SK-N-SH (cell line): Measurements from ENCODE around the gene GSK3A. TPM values are rescaled to one million over a fixed set of nuclear protein-coding genes. Genes with fewer than 3 reads are reported as not detected.
A peak's percentile ranks its signal among the peaks of the same experiment; 100 is the strongest.

ENCODE experiments used
- CTCF ChIA-PET: fragments of 300-600, 350-600 bp; formaldehyde crosslinking; extraction: SDS; loops from one replicate; lab custom pipeline; 2021; lab: Yijun Ruan, JAX
- POLR2A ChIA-PET: fragments of 350-600 bp; sonication (Branson Sonifier 250); formaldehyde crosslinking; extraction: SDS; loops from one replicate; lab custom pipeline; 2020; ENCODE audit warnings: antibody characterized with exemption, inconsistent platforms; lab: Yijun Ruan, JAX
- DNase-seq: peaks from one replicate; pipeline ENCODE4 v3.0.0; 2012
- H2AFZ ChIP-seq: fragments of 200-600 bp; sonication (generic); 2 replicates; pipeline ENCODE4 v1.8.1; 2016; ENCODE audit warnings: antibody characterized with exemption, mild to moderate bottlenecking, low read depth
- H3F3A ChIP-seq: fragments of 200-600 bp; sonication (generic); replicated peaks from 2 replicates; pipeline ENCODE3; 2016; ENCODE audit warnings: antibody characterized with exemption, mild to moderate bottlenecking; ENCODE audit not compliant: insufficient read depth
- H3K27ac ChIP-seq, 2 experiments: fragments of 200-500 bp in 1 of 2; fragments of 200-600 bp in 1 of 2; sonication (Bioruptor generic) in 1 of 2; sonication (generic), shearing (Covaris generic) in 1 of 2; 2 replicates each; pipeline versions ENCODE4 v1.5.1 to v1.6.1; 2014 to 2016; ENCODE audit warnings: low read depth in 2 of 2, inconsistent platforms in 1 of 2, low read length in 1 of 2, mild to moderate bottlenecking in 1 of 2, mixed read lengths in 1 of 2
- H3K27me3 ChIP-seq: fragments of 200-600 bp; sonication (generic), shearing (Covaris generic); 2 replicates; pipeline ENCODE4 v1.6.1; 2016; ENCODE audit warnings: mixed run types; ENCODE audit not compliant: insufficient read depth
- H3K36me3 ChIP-seq, 2 experiments: fragments of 200-500 bp in 1 of 2; fragments of 200-600 bp in 1 of 2; sonication (Bioruptor generic) in 1 of 2; sonication (generic) in 1 of 2; replicated peaks in 1 of 2; 2 replicates each; pipeline versions ENCODE3 to v1.5.1; 2014 to 2016; ENCODE audit warnings: low read length in 1 of 2, mild to moderate bottlenecking in 1 of 2; ENCODE audit not compliant: insufficient read depth in 2 of 2, control insufficient read depth in 1 of 2
- H3K4me1 ChIP-seq, 2 experiments: fragments of 200-500 bp in 1 of 2; fragments of 200-600 bp in 1 of 2; sonication (Bioruptor generic) in 1 of 2; sonication (generic), shearing (Covaris generic) in 1 of 2; 2 replicates each; pipeline versions ENCODE4 v1.5.1 to v1.6.1; 2014 to 2016; ENCODE audit warnings: low read depth in 1 of 2, low read length in 1 of 2, mixed run types in 1 of 2; ENCODE audit not compliant: insufficient read depth in 2 of 2, control insufficient read depth in 1 of 2
- H3K4me2 ChIP-seq: fragments of 200-600 bp; sonication (generic), shearing (Covaris generic); 2 replicates; pipeline ENCODE4 v1.6.1; 2017; ENCODE audit warnings: mixed run types
- H3K4me3 ChIP-seq, 2 experiments: fragments of 200-500 bp in 1 of 2; fragments of 200-600 bp in 1 of 2; sonication (Bioruptor generic) in 1 of 2; sonication (generic), shearing (Covaris generic) in 1 of 2; 2 replicates each; pipeline versions ENCODE4 v1.5.1 to v1.8.1; 2014 to 2016; ENCODE audit warnings: low read depth in 2 of 2, inconsistent platforms in 1 of 2, low read length in 1 of 2, mild to moderate bottlenecking in 1 of 2, mixed read lengths in 1 of 2, moderate library complexity in 1 of 2
- H3K79me2 ChIP-seq: fragments of 200-600 bp; sonication (generic); 2 replicates; pipeline ENCODE4 v1.8.1; 2017; ENCODE audit warnings: mild to moderate bottlenecking; ENCODE audit not compliant: insufficient read depth
- H3K9ac ChIP-seq: fragments of 200-600 bp; sonication (generic); 2 replicates; pipeline ENCODE4 v1.6.1; 2017; ENCODE audit warnings: mixed run types
- H3K9me2 ChIP-seq: fragments of 200-600 bp; sonication (generic); 2 replicates; pipeline ENCODE4 v1.6.1; 2017; ENCODE audit warnings: mixed run types
- H3K9me3 ChIP-seq: fragments of 200-600 bp; sonication (generic); 2 replicates; pipeline ENCODE4 v1.6.1; 2017; ENCODE audit warnings: mixed run types, mild to moderate bottlenecking, moderate library complexity
- H4K20me1 ChIP-seq: fragments of 200-600 bp; sonication (generic); 2 replicates; pipeline ENCODE4 v1.6.1; 2017; ENCODE audit warnings: mild to moderate bottlenecking, mixed run types; ENCODE audit not compliant: insufficient read depth
- ELF1 ChIP-seq: IDR thresholded peaks from 2 replicates; pipeline ENCODE4 v1.4.0; 2012
- EZH2phosphoT487 ChIP-seq: fragments of 200-600 bp; sonication (generic); IDR thresholded peaks from 2 replicates; pipeline ENCODE4 v1.6.1; 2017; ENCODE audit warnings: low read depth, mixed run types, mild to moderate bottlenecking, antibody characterized with exemption, moderate library complexity, borderline replicate concordance
- FOSL2 ChIP-seq: IDR thresholded peaks from 2 replicates; pipeline ENCODE4 v1.4.0; 2012; ENCODE audit warnings: low read depth, mild to moderate bottlenecking, moderate library complexity, borderline replicate concordance
- FOXJ3 ChIP-seq: sonication (generic); formaldehyde crosslinking; IDR thresholded peaks from 2 replicates; pipeline ENCODE4 v1.5.1; 2020; ENCODE audit warnings: mild to moderate bottlenecking, missing genetic modification reagents
- FOXM1 ChIP-seq: IDR thresholded peaks from 2 replicates; pipeline ENCODE4 v1.4.0; 2012; ENCODE audit warnings: low read depth, mild to moderate bottlenecking
- JUND ChIP-seq: IDR thresholded peaks from 2 replicates; pipeline ENCODE4 v1.4.0; 2012
- MXI1 ChIP-seq: IDR thresholded peaks from 2 replicates; pipeline ENCODE4 v1.6.1; 2012; ENCODE audit warnings: mild to moderate bottlenecking, low read depth, low read length, improper control_type of control experiment
- NFIC ChIP-seq: IDR thresholded peaks from 2 replicates; pipeline ENCODE4 v1.4.0; 2012; ENCODE audit warnings: borderline replicate concordance
- RFX5 ChIP-seq: IDR thresholded peaks from 2 replicates; pipeline ENCODE4 v1.6.1; 2012; ENCODE audit warnings: mild to moderate bottlenecking, improper control_type of control experiment, low read length
- RXRA ChIP-seq: IDR thresholded peaks from 2 replicates; pipeline ENCODE4 v1.4.0; 2012; ENCODE audit warnings: low read depth, mild to moderate bottlenecking, borderline replicate concordance
- SIN3A ChIP-seq: IDR thresholded peaks from 2 replicates; pipeline ENCODE4 v1.6.1; 2012; ENCODE audit warnings: low read depth, mild to moderate bottlenecking, low read length, moderate library complexity, borderline replicate concordance
- TCF12 ChIP-seq: IDR thresholded peaks from 2 replicates; pipeline ENCODE4 v1.4.0; 2012
- TEAD4 ChIP-seq: IDR thresholded peaks from 2 replicates; pipeline ENCODE4 v1.4.0; 2012; ENCODE audit warnings: mild to moderate bottlenecking, borderline replicate concordance; ENCODE audit not compliant: insufficient read depth
- YY1 ChIP-seq: IDR thresholded peaks from 2 replicates; pipeline ENCODE4 v1.4.0; 2012; ENCODE audit warnings: low read depth, mild to moderate bottlenecking
- WGBS: methylation state at CpG from one replicate; pipeline ENCODE4 v1.1.6; 2017; ENCODE audit warnings: low lambda C conversion rate; 5-methylcytosine and 5-hydroxymethylcytosine counted together
- polyA plus RNA-seq, 3 experiments: library from polyadenylated mRNA; depleted of rRNA; stranded (reverse); fragments of >200 nt; gene quantifications; 2 replicates each; pipeline ENCODE4 v1.2.3, GENCODE V29; 2012
- TF ChIP-seq, protein P1 (sequence below): fragments of 200-600 bp; sonication (generic); IDR thresholded peaks from 2 replicates; pipeline ENCODE4 v1.6.1; 2017; ENCODE audit warnings: antibody characterized with exemption, mild to moderate bottlenecking, moderate library complexity
- TF ChIP-seq, protein P2 (sequence below): fragments of 150-350 bp; IDR thresholded peaks from 2 replicates; pipeline ENCODE4 v1.6.1; 2017; ENCODE audit warnings: antibody characterized with exemption, low read length, low read depth, borderline replicate concordance
- TF ChIP-seq, protein P3 (sequence below): IDR thresholded peaks from 2 replicates; pipeline ENCODE4; 2012
- TF ChIP-seq, protein P4 (sequence below): IDR thresholded peaks from 2 replicates; pipeline ENCODE4 v1.4.0; 2012; ENCODE audit warnings: low read depth

The GSK3A gene
- polyA plus RNA-seq, 1 of the 3 experiments (the other 2 are of a cell fraction), result 42.1 TPM

DNA sequence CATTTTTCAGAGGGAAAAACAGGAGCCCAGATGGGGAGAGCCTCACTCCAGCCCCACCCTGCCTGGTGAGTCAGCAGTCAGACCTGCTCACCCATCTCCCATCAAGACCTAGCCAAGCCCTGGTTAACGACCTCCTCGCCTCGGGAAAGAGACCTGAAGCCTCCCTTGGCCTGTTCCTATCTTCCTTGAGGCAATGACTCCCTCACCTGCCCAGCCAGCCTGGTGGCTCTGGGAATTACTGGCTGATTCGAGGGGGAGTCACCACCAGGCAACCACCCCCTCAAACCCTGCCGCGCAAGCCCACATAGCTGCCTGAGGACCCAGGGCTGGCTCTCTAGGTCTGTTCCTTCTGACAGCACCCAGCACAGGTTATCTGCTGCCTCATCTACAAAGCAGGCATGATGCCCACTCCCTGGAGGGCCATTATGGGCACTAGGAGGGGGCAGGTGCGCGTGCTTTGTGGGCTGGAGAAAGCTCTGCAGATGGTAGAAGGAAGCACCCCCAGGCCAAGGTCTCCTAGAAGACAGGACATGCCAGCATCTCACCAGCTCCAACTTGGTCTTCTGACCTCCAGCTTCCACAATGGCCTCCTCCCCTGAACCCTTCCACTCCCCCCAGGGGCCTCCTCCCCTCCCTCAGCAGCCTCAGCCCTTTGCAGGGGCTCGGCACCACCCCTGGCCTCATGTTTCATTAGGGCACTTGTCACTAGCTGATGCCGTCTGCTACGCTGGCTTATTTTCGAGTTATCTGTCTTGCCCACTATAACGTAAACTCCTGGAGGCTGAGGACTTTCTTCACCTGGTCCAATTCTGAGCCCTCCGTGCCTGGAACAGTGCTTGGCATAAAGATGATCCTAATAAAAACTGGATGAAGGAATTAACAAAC is 35.3 kb downstream of the GSK3A start:
- Histone ChIP-seq H3K79me2 (peaks cover 36% of the 10 kb centered on the region), H3K4me3 (no peak overlapping the region), H3K36me3 (peaks cover 19 to 39% of the 10 kb centered on the region in 2 experiments), H3K9me3 (no peaks in the 10 kb centered on the region), H2AFZ (no peak overlapping the region), H3K27me3 (no peaks in the 10 kb centered on the region)
- POLR2A ChIA-PET, result no interaction called here
- TF ChIP-seq, protein P1, sequence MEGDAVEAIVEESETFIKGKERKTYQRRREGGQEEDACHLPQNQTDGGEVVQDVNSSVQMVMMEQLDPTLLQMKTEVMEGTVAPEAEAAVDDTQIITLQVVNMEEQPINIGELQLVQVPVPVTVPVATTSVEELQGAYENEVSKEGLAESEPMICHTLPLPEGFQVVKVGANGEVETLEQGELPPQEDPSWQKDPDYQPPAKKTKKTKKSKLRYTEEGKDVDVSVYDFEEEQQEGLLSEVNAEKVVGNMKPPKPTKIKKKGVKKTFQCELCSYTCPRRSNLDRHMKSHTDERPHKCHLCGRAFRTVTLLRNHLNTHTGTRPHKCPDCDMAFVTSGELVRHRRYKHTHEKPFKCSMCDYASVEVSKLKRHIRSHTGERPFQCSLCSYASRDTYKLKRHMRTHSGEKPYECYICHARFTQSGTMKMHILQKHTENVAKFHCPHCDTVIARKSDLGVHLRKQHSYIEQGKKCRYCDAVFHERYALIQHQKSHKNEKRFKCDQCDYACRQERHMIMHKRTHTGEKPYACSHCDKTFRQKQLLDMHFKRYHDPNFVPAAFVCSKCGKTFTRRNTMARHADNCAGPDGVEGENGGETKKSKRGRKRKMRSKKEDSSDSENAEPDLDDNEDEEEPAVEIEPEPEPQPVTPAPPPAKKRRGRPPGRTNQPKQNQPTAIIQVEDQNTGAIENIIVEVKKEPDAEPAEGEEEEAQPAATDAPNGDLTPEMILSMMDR, result no peak
- peak; percentile 30; the same call in 1 of the 2 replicates for TF ChIP-seq FOSL2
- TF ChIP-seq, protein P2, sequence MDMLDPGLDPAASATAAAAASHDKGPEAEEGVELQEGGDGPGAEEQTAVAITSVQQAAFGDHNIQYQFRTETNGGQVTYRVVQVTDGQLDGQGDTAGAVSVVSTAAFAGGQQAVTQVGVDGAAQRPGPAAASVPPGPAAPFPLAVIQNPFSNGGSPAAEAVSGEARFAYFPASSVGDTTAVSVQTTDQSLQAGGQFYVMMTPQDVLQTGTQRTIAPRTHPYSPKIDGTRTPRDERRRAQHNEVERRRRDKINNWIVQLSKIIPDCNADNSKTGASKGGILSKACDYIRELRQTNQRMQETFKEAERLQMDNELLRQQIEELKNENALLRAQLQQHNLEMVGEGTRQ, result no peak
- TF ChIP-seq, all 33 proteins: peak for 1
- CTCF ChIA-PET, result interaction anchor here (1.0 to 1.7 kb wide), 4 partner anchors 22 to 92 kb away, joined by 3 to 5 read pairs (median 4); no protein-coding TSS in a partner anchor
- H3K9ac ChIP-seq, result no peak overlapping the region; the same call in 1 of the 2 replicates
- no peaks in the 10 kb centered on the region for H3K9me2 ChIP-seq
- H3F3A ChIP-seq, result peaks cover 5% of the 10 kb centered on the region
- no peak for DNase-seq
- H3K27ac ChIP-seq, result peak overlapping the region in 1 of 2 experiments; percentile 70; a peak in 2 of 4 replicates
- H3K4me1 ChIP-seq, result peaks cover 0 to 17% of the 10 kb centered on the region in 2 experiments; a peak in 2 of 4 replicates
- WGBS, result 75% methylated on average over 14 of the region's 14 CpGs
- peak overlapping the region; percentile 57 for H3K4me2 ChIP-seq
- H4K20me1 ChIP-seq, result 0 out of 2 replicates have a peak, but pooled peaks cover 3% of the 10 kb centered on the region

DNA sequence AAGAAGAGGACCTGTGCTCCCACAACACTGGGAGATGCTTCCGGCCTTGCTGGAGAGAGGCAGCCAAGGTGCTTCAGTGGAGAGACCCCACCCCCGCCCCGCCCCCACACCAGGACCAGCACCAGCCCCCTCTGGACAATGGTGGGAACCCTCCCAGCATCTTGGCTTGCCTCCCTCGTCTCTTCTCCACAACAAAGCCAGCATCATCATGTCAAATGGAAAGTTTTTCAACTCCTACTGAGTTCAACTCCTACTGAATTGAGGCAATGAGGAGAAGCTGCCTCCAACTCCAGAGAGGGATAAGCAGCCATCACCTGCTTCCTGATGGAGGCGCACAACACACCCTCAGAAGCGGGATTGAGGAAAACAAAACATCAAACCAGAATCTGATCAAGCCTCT is 37.7 kb downstream of the GSK3A start:
- Histone ChIP-seq H3K9me3 (no peaks in the 10 kb centered on the region), H3K4me3 (no peak overlapping the region), H3K4me1 (peaks cover 0 to 17% of the 10 kb centered on the region in 2 experiments; a peak in 2 of 4 replicates), H3K27ac (no peak overlapping the region), H3K9ac (no peak overlapping the region), H3K9me2 (no peaks in the 10 kb centered on the region), H2AFZ (no peak overlapping the region), H4K20me1 (0 out of 2 replicates have a peak, but pooled peaks cover 4% of the 10 kb centered on the region), H3K36me3 (peaks cover 17 to 50% of the 10 kb centered on the region in 2 experiments), H3K79me2 (peaks cover 30% of the 10 kb centered on the region), H3F3A (peaks cover 5% of the 10 kb centered on the region), H3K27me3 (no peaks in the 10 kb centered on the region), H3K4me2 (no peak overlapping the region)
- DNase-seq, result no peak
- ChIA-PET POLR2A (interaction anchor here (0.6 kb wide), 1 partner anchor 30 kb away, joined by 3 read pairs; no protein-coding TSS in a partner anchor), CTCF (no interaction called here)
- no peak for TF ChIP-seq TEAD4
- TF ChIP-seq RFX5, result no peak
- TF ChIP-seq, protein P3, sequence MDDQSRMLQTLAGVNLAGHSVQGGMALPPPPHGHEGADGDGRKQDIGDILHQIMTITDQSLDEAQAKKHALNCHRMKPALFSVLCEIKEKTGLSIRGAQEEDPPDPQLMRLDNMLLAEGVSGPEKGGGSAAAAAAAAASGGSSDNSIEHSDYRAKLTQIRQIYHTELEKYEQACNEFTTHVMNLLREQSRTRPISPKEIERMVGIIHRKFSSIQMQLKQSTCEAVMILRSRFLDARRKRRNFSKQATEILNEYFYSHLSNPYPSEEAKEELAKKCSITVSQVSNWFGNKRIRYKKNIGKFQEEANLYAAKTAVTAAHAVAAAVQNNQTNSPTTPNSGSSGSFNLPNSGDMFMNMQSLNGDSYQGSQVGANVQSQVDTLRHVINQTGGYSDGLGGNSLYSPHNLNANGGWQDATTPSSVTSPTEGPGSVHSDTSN, result no peak
- TF ChIP-seq, protein P2, result no peak
- no peak for TF ChIP-seq FOXM1
- no peak for TF ChIP-seq SIN3A
- TF ChIP-seq EZH2phosphoT487, result no peak
- no peak for TF ChIP-seq YY1
- TF ChIP-seq, protein P4, sequence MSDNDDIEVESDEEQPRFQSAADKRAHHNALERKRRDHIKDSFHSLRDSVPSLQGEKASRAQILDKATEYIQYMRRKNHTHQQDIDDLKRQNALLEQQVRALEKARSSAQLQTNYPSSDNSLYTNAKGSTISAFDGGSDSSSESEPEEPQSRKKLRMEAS, result no peak
- TF ChIP-seq RXRA, result no peak
- TF ChIP-seq MXI1, result no peak
- no peak for TF ChIP-seq ELF1
- no peak for TF ChIP-seq FOXJ3
- no peak for TF ChIP-seq NFIC
- TF ChIP-seq TCF12, result no peak
- no peak for TF ChIP-seq JUND
- 94% methylated on average over 4 of the region's 6 CpGs for WGBS
